VCaP (cell line): Measurements from ENCODE around the gene ZBTB18.

Experiments used
- H3K27ac ChIP-seq: fragments of 450-650 bp; 2 replicates; pipeline ENCODE4 v1.5.1; 2017
- TF ChIP-seq, protein P1 (sequence below): fragments of 450-650 bp; conservative IDR thresholded peaks from 2 replicates; pipeline ENCODE4 v1.5.1; 2017; ENCODE audit warnings: mild to moderate bottlenecking, moderate library complexity

ZBTB18 gene

GRCh38 chr1:244022864-244023440 lies 28.1 kb upstream of the ZBTB18 start:
- TF ChIP-seq, protein P1, sequence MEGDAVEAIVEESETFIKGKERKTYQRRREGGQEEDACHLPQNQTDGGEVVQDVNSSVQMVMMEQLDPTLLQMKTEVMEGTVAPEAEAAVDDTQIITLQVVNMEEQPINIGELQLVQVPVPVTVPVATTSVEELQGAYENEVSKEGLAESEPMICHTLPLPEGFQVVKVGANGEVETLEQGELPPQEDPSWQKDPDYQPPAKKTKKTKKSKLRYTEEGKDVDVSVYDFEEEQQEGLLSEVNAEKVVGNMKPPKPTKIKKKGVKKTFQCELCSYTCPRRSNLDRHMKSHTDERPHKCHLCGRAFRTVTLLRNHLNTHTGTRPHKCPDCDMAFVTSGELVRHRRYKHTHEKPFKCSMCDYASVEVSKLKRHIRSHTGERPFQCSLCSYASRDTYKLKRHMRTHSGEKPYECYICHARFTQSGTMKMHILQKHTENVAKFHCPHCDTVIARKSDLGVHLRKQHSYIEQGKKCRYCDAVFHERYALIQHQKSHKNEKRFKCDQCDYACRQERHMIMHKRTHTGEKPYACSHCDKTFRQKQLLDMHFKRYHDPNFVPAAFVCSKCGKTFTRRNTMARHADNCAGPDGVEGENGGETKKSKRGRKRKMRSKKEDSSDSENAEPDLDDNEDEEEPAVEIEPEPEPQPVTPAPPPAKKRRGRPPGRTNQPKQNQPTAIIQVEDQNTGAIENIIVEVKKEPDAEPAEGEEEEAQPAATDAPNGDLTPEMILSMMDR = no peak
- no peak overlapping the region for H3K27ac ChIP-seq

GRCh38 chr1:244027491-244028145 lies 23.5 kb upstream of the ZBTB18 start:
- H3K27ac ChIP-seq = no peak overlapping the region
- TF ChIP-seq, protein P1 = no peak

- no peak overlapping the region for H3K27ac ChIP-seq
- TF ChIP-seq, protein P1 = no peak
These were observed 22.4 kb upstream of the ZBTB18 start for GRCh38 chr1:244028701-244029100.

DNA sequence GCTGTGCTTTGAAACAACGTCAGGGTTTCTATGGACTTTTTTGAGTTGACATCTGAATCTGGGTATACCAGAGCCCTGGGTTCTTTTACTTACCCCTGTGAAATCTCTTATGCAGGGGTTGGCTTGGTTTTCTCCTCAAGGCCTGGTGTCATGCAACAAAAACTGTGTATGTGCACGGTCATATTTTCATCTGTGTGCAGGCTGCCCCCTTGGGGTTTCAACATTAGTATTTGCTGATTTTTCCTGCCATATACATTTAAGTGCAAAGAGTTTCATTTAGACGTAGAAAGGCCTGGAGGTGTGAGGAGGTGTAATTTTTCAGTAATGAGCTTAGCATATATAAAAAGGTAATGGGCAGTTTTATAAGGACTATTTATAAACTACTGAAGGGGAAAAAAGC lies 22.0 kb upstream of the ZBTB18 start:
- TF ChIP-seq, protein P1 = peak; percentile 27; the same call in 1 of the 2 replicates
- no peak overlapping the region for H3K27ac ChIP-seq

- TF ChIP-seq, protein P1 = no peak
- H3K27ac ChIP-seq = no peak overlapping the region
These were observed 20.5 kb upstream of the ZBTB18 start for GRCh38 chr1:244030481-244031040.

DNA sequence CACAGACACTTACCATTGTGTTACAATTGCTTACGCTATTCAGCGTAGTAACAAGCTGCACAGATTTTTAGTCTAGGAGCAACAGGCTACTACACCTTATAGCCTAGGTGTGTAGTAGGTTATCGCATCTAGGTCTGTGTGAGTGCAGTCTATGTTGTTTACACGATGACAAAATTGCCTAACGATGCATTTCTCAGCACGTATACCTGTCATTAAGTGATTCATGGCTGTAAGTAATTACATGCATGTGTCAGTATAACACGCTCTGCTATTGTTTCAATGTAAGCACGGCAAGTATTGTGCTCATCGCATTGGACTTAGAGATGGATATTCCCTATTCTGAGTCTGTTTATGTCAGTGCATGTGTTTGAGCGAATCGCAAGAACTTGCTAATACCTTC lies 15.7 kb upstream of the ZBTB18 start:
- TF ChIP-seq, protein P1 = no peak
- H3K27ac ChIP-seq = no peak overlapping the region

GRCh38 chr1:244037252-244037651 lies 13.8 kb upstream of the ZBTB18 start:
- peak overlapping the region; percentile 31; the same call in 1 of the 2 replicates for H3K27ac ChIP-seq
- TF ChIP-seq, protein P1 = no peak
